Embryonic facial prominence (tissue), 1 donor: Measurements from ENCODE around the gene AKAP6.

ENCODE experiments used
- DNase-seq: peaks from one replicate; pipeline ENCODE4 v3.0.0-alpha.2; 2016; ENCODE audit errors: extremely low spot score

AKAP6 gene

DNA sequence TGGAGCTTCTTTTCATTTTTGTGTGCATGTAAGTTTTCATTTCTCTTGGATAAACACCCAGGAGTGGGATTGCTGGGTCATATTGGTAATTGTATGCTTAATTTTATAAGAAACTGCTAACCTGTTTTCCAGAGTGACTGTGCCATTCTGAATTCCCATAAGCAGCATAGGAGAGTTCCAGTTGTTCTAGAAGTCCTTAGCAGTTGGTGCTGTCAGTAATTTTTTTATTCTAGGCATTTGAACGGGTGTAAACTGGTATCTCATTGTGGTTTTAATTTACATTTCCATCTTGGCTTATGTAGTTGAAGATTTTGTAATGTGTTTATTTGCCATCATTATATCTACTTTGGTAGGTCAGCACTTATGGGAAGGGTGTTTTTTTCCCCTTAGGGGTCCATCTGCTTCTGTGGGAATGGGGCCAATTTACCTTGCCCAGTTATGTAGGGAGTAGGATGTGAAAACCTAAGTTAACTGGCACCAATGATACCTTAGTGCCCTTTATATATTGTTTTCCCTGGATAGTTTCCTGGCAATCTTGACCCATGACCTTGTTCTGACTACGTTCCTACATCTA, 202.9 kb downstream of the AKAP6 start:
- DNase-seq = no peak

DNA sequence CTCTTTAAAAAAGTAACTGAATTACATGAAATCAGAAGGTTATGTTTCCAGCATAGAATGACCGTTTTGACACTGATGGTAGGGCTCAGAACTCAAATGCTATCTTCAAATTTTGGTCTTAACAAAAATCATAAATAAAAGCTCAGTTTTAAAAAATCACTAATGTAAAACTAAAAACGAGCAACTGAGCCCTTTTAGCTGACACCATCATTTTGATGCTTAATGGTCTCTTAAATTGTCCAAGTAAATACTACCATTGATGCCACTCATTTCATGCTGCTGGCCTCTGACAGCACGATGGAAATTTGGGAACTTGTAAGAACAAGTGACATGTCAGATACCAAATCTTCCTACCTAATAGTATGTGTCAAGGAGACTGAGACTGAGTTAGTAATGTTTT, 205.0 kb downstream of the AKAP6 start:
- DNase-seq = no peak

DNA sequence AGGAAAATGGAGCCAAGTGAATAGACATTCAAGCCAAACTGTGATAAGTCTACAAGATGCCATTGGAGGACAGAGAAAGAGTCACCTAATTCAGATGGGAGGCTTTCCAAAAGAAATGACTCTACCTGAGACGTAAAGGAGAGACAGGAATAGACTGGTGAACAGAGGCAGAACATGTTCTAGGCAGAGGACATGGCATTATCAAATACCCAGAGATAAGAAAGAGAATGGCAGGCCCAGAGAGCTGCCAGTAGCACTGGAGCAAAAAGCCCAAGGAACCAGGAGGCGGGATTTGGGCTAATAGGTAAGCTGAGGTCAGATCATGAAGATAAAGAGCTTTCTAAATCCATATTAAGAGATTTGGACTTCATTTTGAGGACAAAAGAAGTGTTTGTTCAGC, 207.1 kb downstream of the AKAP6 start:
- DNase-seq = no peak

DNA sequence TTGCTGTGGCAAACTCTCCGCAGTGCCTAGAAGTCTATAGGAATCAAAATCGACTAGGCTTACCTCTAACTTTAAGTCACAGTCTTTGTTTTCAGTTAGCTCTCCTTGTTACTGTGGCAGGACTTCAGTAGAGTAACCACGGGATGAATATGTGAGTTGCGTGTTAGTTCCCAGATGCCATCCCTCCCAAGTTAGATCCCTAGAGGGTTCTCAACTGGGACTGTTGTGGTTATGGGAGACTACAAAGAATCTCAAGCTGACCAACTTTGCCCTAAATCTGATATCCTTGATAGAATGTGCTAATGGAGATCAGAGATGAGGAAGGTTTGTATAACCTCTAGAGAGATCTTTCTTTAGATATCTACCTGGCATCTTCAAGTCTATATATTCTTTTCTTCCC, 208.1 kb downstream of the AKAP6 start:
- no peak for DNase-seq

DNA sequence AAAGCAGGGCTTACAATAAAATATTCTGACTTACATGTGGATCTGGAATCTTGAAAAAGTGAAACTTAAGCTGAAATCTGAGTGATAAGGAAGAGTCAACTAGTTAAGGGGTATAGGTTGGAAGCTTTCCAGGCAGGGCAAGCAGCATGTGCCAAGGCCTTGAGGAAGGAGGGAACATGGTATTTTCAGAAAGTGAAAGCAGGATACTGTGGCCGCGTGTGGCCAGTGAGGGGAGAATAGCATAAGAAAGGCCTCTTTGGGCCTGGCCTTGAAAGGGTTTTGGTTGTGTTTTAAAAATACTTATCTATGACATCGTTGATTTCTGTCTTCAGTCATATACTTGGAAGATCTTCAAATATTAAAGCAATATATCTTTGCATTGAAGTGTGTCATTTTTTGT, 213.4 kb downstream of the AKAP6 start:
- DNase-seq = no peak

DNA sequence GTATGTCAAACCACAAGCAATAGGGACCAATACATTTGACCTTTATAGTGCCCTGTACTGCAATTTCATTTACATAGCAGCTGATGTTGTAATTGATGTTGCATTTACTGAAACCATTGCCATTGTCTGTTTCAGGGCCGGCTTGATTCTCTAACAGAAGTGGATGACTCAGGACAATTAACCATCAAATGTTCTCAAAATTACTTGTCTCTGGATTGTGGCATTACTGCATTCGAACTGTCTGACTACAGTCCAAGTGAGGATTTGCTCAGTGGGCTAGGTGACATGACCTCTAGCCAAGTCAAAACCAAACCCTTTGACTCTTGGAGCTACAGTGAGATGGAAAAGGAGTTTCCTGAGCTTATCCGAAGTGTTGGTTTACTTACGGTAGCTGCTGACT, 216.0 kb downstream of the AKAP6 start:
- no peak for DNase-seq

DNA sequence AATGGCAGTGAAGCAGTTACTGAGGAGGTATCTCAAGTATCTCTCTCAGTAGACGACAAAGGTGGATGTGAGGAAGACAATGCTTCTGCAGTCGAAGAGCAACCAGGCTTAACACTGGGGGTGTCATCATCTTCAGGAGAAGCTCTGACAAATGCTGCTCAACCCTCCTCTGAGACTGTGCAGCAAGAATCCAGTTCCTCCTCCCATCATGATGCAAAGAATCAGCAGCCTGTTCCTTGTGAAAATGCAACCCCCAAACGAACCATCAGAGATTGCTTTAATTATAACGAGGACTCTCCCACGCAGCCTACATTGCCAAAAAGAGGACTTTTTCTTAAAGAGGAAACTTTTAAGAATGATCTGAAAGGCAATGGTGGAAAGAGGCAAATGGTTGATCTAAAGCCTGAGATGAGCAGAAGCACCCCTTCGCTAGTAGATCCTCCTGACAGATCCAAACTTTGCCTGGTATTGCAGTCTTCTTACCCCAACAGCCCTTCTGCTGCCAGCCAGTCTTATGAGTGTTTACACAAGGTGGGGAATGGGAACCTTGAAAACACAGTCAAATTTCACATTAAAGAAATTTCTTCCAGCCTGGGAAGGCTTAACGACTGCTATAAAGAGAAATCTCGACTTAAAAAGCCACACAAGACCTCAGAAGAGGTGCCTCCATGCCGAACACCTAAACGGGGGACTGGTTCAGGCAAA, 216.6 kb downstream of the AKAP6 start:
- DNase-seq = no peak

DNA sequence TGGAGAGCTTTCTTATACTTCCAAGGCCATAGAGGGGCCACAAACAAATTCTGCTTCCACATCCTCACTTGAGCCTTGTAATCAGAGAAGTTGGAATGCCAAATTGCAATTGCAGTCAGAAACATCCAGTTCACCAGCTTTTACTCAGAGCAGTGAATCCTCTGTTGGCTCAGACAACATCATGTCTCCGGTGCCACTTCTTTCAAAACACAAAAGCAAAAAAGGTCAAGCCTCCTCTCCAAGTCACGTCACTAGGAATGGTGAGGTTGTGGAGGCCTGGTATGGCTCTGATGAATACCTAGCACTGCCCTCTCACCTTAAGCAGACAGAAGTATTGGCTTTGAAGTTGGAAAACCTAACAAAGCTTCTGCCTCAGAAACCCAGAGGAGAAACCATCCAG, 217.1 kb downstream of the AKAP6 start:
- no peak for DNase-seq

DNA sequence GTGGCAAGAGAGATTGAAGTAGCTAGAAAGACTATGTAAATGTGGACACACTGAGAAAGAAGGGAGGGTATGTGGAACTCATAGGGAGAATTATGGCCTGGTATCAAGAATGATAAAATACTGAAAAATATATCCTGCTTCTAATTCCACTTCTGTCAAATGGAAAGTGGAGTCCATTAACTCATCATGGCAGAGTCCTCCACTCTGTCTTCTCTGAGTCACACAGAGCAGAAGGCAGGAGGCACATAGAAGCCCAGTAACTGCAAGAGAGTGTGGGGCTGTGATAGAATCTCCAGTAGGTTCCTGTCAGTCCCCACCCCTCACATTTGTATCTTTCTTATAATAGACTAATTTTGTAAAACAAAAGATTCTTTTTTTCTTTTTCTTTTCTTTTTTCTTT, 223.7 kb downstream of the AKAP6 start:
- DNase-seq = no peak

DNA sequence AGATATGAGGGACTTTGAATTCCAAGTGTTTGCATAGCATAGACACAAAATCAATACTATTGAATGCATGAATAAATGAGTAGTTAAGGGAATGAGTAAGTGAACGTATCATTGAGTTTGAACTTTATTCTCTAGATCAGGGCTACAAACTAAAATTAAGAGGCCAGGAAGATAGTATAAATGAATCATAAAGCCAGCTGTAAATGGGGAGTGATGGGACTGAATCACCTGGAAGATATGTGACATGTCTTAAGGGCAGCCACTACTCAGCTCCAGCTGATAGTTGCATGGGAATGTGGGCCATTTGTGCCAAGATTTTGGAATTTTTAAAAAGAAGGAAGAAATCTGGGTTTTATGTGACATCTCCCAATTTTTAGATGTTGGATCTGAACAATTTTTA, 229.9 kb downstream of the AKAP6 start:
- no peak for DNase-seq

DNA sequence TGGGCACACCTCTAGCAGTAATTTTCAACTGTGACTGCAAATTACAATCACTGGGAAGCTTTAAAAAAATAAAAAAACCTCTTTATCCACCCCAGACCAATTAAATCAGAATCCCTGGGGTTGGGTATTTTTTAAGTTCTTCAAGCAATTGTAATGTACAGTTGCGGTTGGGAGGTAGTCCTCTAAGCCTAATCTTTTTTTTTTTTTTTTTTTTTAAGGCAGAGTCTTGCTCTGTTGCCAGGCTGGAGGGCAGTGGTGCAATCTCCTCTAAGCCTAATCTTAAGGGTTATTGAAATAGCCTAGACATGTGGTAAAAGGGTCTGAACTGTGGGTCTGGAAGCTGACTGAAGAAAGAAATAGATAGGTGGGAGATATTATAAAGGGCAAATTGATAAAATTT, 230.5 kb downstream of the AKAP6 start:
- no peak for DNase-seq

DNA sequence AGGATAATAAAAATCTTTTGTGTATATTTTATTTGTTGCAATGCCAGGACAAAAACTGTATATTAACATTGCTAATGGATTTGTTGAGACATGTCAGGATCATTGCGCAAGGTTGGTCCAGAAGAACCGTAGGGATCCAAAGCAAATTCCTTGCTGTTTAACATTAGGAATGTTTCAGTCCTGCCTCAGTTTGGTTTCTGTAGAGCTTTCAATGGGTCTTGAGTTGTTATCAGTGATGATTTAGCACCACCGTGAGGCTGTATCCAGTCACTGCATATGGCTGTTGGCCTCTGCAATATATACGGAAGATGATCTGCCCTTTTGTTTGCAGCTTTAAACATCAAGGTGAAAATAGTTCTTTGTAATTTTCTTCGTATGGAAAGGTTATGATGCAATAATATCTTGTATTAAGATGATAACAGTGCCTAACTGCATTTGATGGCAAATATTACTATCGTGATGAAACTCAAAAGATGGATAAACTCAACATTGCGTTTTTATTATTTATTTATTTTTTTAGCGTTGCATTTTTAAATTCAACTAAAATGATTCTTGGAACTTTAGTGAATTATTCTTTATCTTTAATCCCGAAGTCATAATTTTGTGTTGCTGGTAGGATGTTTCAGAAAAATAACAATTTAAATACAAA, 231.2 kb downstream of the AKAP6 start:
- DNase-seq = peak; percentile 59

DNA sequence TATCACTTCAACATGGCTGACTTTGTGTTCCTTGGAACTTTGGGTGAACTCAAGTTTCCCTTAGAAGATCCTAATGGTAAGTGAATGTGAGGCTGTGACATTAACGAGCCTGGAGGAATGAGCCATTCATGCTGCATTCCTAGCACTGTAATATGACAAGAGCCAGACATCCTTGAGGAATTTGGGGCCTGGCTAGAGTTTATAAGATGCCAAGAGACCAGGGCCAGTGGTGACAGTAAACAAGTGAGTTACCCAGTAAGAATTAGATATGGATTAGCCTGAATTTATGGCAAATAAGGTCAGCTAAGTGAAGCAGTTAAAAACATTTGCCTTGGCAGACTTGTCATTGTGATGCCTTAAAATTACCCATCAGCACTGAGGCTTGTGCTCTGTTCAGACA, 232.4 kb downstream of the AKAP6 start:
- DNase-seq = no peak

DNA sequence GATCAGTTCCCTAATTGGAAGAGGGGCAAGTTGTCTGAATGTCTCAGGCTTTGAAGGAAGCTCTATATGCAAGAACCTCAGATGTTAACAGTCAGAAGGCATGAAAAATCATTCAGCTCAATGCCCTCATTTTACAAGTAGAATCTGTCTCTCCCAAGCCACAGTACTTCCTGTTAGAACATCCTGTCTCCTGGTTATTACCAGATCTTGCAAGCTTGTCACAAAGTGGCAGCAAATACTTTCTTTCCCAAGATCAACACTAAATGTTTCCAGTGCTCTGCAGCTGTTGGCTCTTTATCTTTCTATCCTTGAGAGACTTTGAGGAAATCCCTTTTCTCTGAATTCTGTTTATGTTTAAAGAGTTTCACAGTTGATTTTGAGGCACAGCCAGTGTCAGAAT, 235.5 kb downstream of the AKAP6 start:
- DNase-seq = no peak

DNA sequence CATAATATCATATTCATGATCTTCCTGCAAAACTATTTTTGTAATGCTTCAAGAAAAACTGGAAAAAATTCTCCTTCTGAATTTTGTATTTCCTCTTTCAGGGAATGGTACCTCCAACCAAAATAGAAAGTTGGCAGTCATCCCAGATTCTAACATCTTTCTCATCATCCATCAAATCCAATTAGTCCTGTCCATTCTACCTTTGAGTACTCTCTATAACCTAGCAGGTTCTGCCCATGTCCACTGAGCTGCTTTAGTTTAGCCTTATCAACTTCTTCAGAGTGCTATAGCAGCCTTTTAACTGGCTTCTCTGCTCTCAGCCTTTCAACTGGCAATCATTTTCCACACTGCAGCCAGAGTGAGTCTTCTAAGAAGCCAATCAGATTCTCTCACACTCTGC, 236.2 kb downstream of the AKAP6 start:
- no peak for DNase-seq

DNA sequence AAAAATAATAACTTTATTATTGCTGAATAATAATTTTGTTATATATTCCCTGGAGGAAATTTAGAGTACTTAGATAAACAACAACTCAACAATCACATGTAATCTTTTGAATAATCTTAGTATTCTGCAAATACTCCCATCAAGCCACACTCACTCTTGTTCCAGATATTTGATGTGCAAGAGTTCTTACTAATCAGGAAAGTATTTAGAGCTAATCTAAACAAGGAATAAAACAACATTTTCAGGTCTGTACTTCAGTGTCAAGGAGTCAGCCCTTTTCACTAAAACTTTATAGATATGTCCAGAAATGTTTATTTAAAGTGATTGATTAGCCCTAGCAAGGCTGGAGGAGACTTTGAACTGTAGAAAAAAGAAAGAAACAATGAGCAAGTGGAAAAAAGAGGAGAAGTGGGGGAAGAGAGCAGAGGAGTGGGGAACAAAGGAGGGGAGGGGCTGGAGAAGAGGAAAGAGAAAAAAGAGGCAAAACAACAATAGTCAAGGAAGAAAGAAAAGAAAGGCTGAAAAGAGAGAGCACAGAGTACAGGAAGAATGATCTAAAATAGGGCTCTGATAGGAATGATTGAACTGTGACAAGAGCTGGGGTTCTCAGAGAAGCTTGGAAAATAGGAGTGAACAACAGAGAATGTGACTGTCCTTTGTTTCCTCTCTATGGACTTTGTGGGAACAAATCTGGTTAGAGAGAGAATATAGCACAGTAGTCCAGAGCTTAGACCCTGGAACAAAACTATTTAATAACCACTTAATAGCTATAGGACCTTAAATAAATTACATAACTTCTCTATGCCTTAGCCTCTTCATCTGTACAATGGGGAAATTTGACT, 238.7 kb downstream of the AKAP6 start:
- no peak for DNase-seq

DNA sequence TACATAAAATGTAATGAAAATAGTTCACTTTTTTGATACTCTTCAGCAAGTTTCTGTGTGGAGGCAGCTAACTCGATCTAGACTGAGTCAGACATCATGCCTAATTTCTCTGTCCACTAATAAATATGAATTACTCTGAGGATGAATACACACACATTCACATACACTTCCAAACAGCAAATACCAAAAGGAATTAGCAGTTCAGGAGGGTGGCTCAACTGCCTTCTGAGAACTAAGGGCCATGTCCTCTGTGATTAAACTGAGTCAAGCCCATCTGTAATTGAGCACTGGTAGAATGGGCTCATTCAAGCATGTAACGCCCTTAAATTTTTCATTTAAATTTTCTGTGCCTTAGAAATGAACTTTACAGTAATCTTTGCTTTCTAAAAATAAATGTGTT, 242.5 kb downstream of the AKAP6 start:
- no peak for DNase-seq

DNA sequence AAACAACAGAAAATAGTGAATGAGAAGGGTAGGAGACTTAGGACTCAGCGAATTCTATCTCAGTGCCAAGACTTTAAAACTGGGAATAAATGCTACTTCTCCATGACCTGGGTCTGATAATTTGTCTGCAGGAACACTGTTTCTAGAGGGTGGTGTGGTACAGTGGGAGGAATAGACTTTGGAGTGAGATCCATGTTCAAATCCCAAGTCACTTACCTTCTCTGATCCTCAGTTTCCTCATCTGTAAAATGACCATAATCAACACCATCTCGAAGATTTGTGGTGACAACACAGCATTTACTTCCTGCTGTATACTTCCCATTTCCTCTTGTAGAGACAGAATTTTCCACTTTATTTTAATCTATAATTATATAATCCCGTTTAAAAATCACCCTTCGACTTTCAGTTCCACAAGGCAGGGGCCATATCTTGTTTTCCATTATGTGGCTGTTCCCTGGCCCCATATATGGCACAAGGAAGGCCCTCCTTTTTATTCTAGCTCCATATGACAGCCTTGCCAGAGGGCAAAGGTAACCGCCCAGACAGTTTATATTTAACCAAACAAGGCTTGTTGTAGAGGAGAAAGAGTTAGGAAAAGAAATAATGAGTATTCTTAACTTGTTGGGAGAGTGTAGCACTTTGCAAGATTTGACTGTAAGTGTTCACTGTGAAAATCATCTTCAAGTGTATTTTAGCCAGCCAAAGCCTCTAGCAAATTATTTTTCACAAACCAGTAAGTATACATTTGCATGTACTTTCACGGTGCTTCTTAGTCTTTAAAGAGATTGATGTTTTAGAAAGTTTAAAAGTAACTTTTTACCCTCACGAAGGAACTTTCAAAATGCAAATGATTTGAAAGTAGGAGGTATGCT, 243.1 kb downstream of the AKAP6 start:
- DNase-seq = no peak

DNA sequence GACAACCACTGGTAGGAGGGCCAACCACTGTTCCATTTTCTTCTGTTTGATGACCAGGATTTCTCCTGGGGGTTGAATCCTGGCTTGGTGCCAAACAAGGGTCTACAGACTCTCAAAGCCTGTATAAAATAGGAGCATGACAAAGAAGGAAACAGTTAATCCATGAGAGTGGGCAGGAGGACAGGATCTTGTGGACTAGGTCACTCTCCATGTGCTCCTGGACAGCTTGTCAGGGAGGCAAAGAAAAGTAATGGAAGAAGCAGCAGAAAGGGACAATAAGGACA, 243.7 kb downstream of the AKAP6 start:
- DNase-seq = no peak

DNA sequence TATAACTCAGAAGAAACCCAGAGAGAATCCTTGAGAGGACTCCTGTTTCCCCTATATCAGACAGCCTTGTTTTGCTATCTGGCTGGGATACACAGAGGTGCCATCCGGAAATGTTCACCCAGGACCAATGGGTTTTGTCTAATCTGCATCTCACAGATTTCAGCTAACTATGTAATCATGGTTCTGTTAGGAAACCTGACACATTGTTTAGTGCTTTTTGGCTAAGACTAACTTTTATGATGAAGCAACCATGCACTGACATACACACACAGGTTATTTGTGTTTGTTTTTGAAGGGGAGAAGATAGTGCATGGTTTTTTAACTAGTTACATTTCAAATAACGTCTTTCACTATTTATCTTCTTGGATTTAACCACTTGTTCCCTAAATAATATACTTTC, 245.2 kb downstream of the AKAP6 start:
- no peak for DNase-seq

DNA sequence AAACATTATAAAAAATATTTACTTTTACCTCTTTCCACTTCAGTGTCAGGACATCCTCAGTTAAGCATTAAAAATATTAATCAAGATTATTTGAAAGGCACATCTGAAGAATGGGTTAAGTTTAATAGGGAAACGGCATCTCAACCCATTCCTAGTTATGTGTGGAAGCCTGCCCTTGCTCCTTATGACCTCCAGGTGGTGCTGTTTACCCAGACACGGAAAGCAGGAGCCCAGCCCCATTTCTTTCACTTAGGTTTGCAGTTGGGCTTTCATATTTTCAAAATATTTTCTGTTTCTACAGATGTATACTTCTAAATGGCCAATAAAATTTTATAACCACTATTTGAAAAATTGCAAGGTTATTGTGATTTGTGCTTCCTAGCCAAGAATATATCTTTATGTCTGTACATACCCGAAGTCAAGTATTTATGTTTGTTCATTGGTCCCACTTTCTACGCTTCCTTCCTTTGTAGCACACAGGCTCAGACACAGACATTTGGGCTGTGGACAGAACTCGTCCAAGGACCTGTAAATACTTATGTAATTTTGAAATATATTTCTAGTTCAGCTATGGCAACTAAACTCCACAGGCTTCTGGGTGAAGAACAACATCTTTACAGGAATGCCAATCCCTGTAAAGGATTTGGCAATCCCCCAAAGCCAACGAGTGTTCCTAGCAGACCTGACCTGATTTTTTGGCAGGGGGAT, 247.1 kb downstream of the AKAP6 start:
- DNase-seq = peak; percentile 66
